Astrocyte (in vitro differentiated cells and primary cell): ENCODE results near the gene HOXA4.

Experiments
- CTCF ChIP-seq: IDR thresholded peaks from 2 replicates; pipeline ENCODE4 v1.5.1; 2011; ENCODE audit warnings: low read depth, mild to moderate bottlenecking, inconsistent platforms, low read length, moderate library complexity; ENCODE audit not compliant: insufficient read depth
- EZH2 ChIP-seq: IDR thresholded peaks from 2 replicates; pipeline ENCODE4 v1.6.1; 2012; ENCODE audit warnings: mild to moderate bottlenecking, low read length, inconsistent platforms; ENCODE audit not compliant: insufficient read depth

GRCh38 chr7:27134392-27134791 is 3.8 kb upstream of the HOXA4 start:
- no peak for TF ChIP-seq CTCF
- TF ChIP-seq EZH2, result no peak
